ENCODE results near the gene REXO2. TPM values are rescaled to one million over a fixed set of nuclear protein-coding genes. Genes with fewer than 3 reads are reported as not detected.

Gene REXO2
- 100 to 1,000 TPM; 103 to 109 TPM for total RNA-seq
- 100 to 1,000 TPM in 1 of 2 donors, 10 to 100 TPM in 1; 96.3 to 105 TPM for polyA plus RNA-seq
- long read RNA-seq, donor 1, transcript REXO2-220 (7 exons, 1,158 nt), result major isoform, 71 of 94 reads
- long read RNA-seq, donor 1, partial matches to known transcripts, result 0 of 94 reads
- long read RNA-seq, donor 1, other reads (novel, unspliced or antisense), result 18 of 94 reads
- long read RNA-seq, donor 2, transcript REXO2-220 (7 exons, 1,158 nt), result major isoform, 38 of 46 reads
- long read RNA-seq, donor 2, partial matches to known transcripts, result 1 of 46 reads
- long read RNA-seq, donor 2, other reads (novel, unspliced or antisense), result 5 of 46 reads

DNA sequence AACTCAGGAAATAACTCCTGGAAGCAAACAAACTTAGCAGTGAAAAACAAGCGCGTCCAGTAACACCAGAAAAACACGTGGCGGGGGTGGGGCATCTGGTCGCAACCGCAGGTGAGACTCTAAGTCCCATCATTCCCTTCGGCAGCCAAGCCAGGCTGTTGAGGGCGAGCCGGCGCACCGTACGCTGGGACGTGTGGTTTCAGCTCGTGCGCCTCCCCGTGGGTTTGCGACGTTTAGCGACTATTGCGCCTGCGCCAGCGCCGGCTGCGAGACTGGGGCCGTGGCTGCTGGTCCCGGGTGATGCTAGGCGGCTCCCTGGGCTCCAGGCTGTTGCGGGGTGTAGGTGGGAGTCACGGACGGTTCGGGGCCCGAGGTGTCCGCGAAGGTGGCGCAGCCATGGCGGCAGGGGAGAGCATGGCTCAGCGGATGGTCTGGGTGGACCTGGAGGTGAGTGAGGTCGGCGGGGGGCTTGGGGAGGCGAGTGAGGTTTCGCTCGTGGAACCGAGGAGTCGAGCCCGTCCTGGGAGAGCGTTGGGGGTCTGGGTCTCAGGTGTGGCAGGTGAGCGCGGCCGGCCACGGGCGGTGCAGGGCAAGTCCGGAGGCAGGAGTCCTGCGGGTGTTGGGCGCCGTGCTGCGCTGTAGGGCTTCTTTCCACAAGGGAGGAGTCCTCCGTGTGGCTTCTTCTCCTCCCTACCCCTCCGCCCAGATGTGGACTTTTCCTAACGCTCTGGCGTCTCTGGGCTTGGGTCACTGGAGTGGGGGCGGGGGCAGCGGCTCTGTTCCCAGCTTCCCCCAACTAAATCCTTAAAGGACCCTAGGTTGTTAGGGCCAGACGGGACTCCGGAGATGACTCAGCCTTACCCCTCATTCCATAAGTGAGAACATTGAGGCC is at the start of gene REXO2:
TSS of gene REXO2 (plus strand) at position 239 of the 892 bp plus-strand sequence. CDS start at position 301, 62 bp downstream.
- Histone ChIP-seq H3K4me1 (ENCODE audit: control insufficient read depth in 1 of 2, insufficient read depth in 2 of 2, low read length in 2 of 2) (no peaks in the 10 kb centered on the region), H3K27ac (ENCODE audit: low read depth in 1 of 2, low read length in 2 of 2) (peak within 1 kb of the TSS in 1 of 2 donors; percentile 33), H3K27me3 (ENCODE audit: control insufficient read depth in 1 of 2, insufficient read depth in 2 of 2, low read length in 1 of 2) (no peaks in the 10 kb centered on the region), H3K4me3 (ENCODE audit: low read length in 2 of 2) (peak within 1 kb of the TSS; percentile 36 to 79), H3K9me3 (ENCODE audit: control insufficient read depth, low read length) (no peaks in the 10 kb centered on the region), H3K36me3 (ENCODE audit: control insufficient read depth in 1 of 2, insufficient read depth in 2 of 2, low read length in 1 of 2) (peaks cover 0 to 2% of the 10 kb centered on the region in 2 donors)
- DNase-seq (peak; percentile 97 to 99), ATAC-seq (ENCODE audit: low FRiP score) (peak; percentile 98)
- intact Hi-C loops (cut with DNase I), result loop anchor here (2.0 to 10.0 kb wide), 5 partner anchors 37 to 155 kb away; partner anchors contain the start of genes C11orf71 (in 2 of the 2) and RBM7 (in 2 of the 2)
- 0% methylated on average over 64 of the region's 64 CpGs for WGBS, 2 donors

- intact Hi-C loops (cut with DNase I), result no loop called here
- 83 to 88% methylated on average over 4 of the region's 4 CpGs for WGBS, 2 donors
- no peaks in the 10 kb centered on the region for H3K9me3 ChIP-seq (ENCODE audit: control insufficient read depth, low read length)
- no peak overlapping the region for H3K4me3 ChIP-seq (ENCODE audit: low read length in 2 of 2)
- no peaks in the 10 kb centered on the region for H3K36me3 ChIP-seq (ENCODE audit: control insufficient read depth in 1 of 2, insufficient read depth in 2 of 2, low read length in 1 of 2)
- H3K4me1 ChIP-seq (ENCODE audit: control insufficient read depth in 1 of 2, insufficient read depth in 2 of 2, low read length in 2 of 2), result no peaks in the 10 kb centered on the region
- no peak overlapping the region for H3K27ac ChIP-seq (ENCODE audit: low read depth in 1 of 2, low read length in 2 of 2)
- no peak for ATAC-seq (ENCODE audit: low FRiP score)
- DNase-seq, result no peak
- no peaks in the 10 kb centered on the region for H3K27me3 ChIP-seq (ENCODE audit: control insufficient read depth in 1 of 2, insufficient read depth in 2 of 2, low read length in 1 of 2)
Measured at GRCh38 chr11:114392735-114393667, 46.3 kb upstream of the REXO2 start.

GRCh38 chr11:114395736-114396135 is 43.5 kb upstream of the REXO2 start:
- Histone ChIP-seq H3K9me3 (ENCODE audit: control insufficient read depth, low read length) (no peaks in the 10 kb centered on the region), H3K4me1 (ENCODE audit: control insufficient read depth in 1 of 2, insufficient read depth in 2 of 2, low read length in 2 of 2) (peaks cover 0 to 4% of the 10 kb centered on the region in 2 donors), H3K27me3 (ENCODE audit: control insufficient read depth in 1 of 2, insufficient read depth in 2 of 2, low read length in 1 of 2) (no peaks in the 10 kb centered on the region), H3K4me3 (ENCODE audit: low read length in 2 of 2) (no peak overlapping the region), H3K27ac (ENCODE audit: low read depth in 1 of 2, low read length in 2 of 2) (no peak overlapping the region), H3K36me3 (ENCODE audit: control insufficient read depth in 1 of 2, insufficient read depth in 2 of 2, low read length in 1 of 2) (no peaks in the 10 kb centered on the region)
- WGBS, 2 donors, result 35 to 41% methylated on average over 3 of the region's 3 CpGs
- DNase-seq (no peak), ATAC-seq (ENCODE audit: low FRiP score) (no peak)
- intact Hi-C loops (cut with DNase I), result loop anchor here in 1 of 2 donors (5.0 kb wide), 1 partner anchor 48 kb away; no protein-coding TSS in a partner anchor

GRCh38 chr11:114396916-114397315 is 42.4 kb upstream of the REXO2 start:
- Histone ChIP-seq H3K9me3 (ENCODE audit: control insufficient read depth, low read length) (no peaks in the 10 kb centered on the region), H3K4me1 (ENCODE audit: control insufficient read depth in 1 of 2, insufficient read depth in 2 of 2, low read length in 2 of 2) (peaks cover 0 to 4% of the 10 kb centered on the region in 2 donors), H3K27ac (ENCODE audit: low read depth in 1 of 2, low read length in 2 of 2) (no peak overlapping the region), H3K27me3 (ENCODE audit: control insufficient read depth in 1 of 2, insufficient read depth in 2 of 2, low read length in 1 of 2) (no peaks in the 10 kb centered on the region), H3K4me3 (ENCODE audit: low read length in 2 of 2) (no peak overlapping the region), H3K36me3 (ENCODE audit: control insufficient read depth in 1 of 2, insufficient read depth in 2 of 2, low read length in 1 of 2) (no peaks in the 10 kb centered on the region)
- intact Hi-C loops (cut with DNase I), result loop anchor here in 1 of 2 donors (5.0 kb wide), 1 partner anchor 50 kb away; no protein-coding TSS in a partner anchor
- DNase-seq (no peak), ATAC-seq (ENCODE audit: low FRiP score) (no peak)

- no peaks in the 10 kb centered on the region for H3K36me3 ChIP-seq (ENCODE audit: control insufficient read depth in 1 of 2, insufficient read depth in 2 of 2, low read length in 1 of 2)
- WGBS, 2 donors, result 81 to 82% methylated on average over 2 of the region's 2 CpGs
- no peaks in the 10 kb centered on the region for H3K27me3 ChIP-seq (ENCODE audit: control insufficient read depth in 1 of 2, insufficient read depth in 2 of 2, low read length in 1 of 2)
- H3K4me1 ChIP-seq (ENCODE audit: control insufficient read depth in 1 of 2, insufficient read depth in 2 of 2, low read length in 2 of 2), result peaks cover 0 to 4% of the 10 kb centered on the region in 2 donors
- no peaks in the 10 kb centered on the region for H3K9me3 ChIP-seq (ENCODE audit: control insufficient read depth, low read length)
- DNase-seq (no peak), ATAC-seq (ENCODE audit: low FRiP score) (no peak)
- no peak overlapping the region for H3K4me3 ChIP-seq (ENCODE audit: low read length in 2 of 2)
- no peak overlapping the region for H3K27ac ChIP-seq (ENCODE audit: low read depth in 1 of 2, low read length in 2 of 2)
- intact Hi-C loops (cut with DNase I), result loop anchor here in 1 of 2 donors (5.0 kb wide), 1 partner anchor 50 kb away; no protein-coding TSS in a partner anchor
Measured at GRCh38 chr11:114397349-114397982, 41.8 kb upstream of the REXO2 start.

- no peak for DNase-seq
- intact Hi-C loops (cut with DNase I), result loop anchor here in 1 of 2 donors (5.0 kb wide), 1 partner anchor 51 kb away; no protein-coding TSS in a partner anchor
- H3K27me3 ChIP-seq (ENCODE audit: control insufficient read depth in 1 of 2, insufficient read depth in 2 of 2, low read length in 1 of 2), result no peaks in the 10 kb centered on the region
- no peak for ATAC-seq (ENCODE audit: low FRiP score)
- no peaks in the 10 kb centered on the region for H3K9me3 ChIP-seq (ENCODE audit: control insufficient read depth, low read length)
- no peak overlapping the region for H3K4me3 ChIP-seq (ENCODE audit: low read length in 2 of 2)
- H3K4me1 ChIP-seq (ENCODE audit: control insufficient read depth in 1 of 2, insufficient read depth in 2 of 2, low read length in 2 of 2), result peaks cover 0 to 4% of the 10 kb centered on the region in 2 donors
- 76 to 85% methylated on average over 4 of the region's 4 CpGs for WGBS, 2 donors
- no peak overlapping the region for H3K27ac ChIP-seq (ENCODE audit: low read depth in 1 of 2, low read length in 2 of 2)
- H3K36me3 ChIP-seq (ENCODE audit: control insufficient read depth in 1 of 2, insufficient read depth in 2 of 2, low read length in 1 of 2), result no peaks in the 10 kb centered on the region
Measured at GRCh38 chr11:114398303-114398920, 40.9 kb upstream of the REXO2 start.

DNA sequence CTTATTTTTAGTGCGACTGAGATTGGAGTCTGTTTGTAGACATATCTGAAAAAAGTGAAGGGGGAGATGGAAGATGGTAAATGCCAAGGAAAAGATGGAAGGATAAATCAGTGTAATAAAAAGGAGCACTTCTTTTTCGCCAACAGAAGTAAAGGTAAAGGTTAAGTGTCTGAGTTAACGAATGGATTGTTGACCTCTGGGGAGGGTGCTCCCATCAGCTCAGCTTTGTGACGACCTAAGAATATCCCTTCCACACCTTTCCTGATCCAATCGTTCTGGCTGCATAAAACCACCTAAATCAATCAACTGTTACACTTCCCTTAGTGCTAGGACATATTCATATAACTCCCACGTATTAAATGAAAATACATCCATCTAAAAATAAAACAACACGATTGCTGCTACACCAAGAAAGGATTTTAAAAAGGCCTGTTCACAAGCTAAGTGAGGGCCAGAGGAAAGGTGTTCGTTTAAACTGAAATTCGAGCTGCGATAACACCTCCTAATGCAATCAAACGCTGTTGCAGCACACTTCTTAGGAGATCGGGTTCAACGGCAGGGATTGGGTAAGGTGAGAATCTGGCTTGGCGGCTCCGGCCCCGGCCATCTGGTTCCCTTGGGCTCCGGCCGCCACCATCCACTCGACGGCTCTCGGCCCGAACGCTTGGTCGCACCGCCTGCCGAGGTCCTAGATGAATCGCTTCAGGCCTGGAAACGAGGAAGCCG is 39.6 kb upstream of the REXO2 start:
- ATAC-seq (ENCODE audit: low FRiP score) (peak; percentile 71), DNase-seq (peak in 1 of 2 donors; percentile 91)
- peak overlapping the region; percentile 1 to 3 for H3K4me3 ChIP-seq (ENCODE audit: low read length in 2 of 2)
- intact Hi-C loops (cut with DNase I), result loop anchor here (2.0 to 10.0 kb wide), 7 partner anchors 32 to 117 kb away; partner anchors contain the start of genes REXO2 (in 2 of the 2) and NNMT (in 1 of the 2)
- no peaks in the 10 kb centered on the region for H3K36me3 ChIP-seq (ENCODE audit: control insufficient read depth in 1 of 2, insufficient read depth in 2 of 2, low read length in 1 of 2)
- H3K4me1 ChIP-seq (ENCODE audit: control insufficient read depth in 1 of 2, insufficient read depth in 2 of 2, low read length in 2 of 2), result peaks cover 1 to 4% of the 10 kb centered on the region in 2 donors
- H3K27me3 ChIP-seq (ENCODE audit: control insufficient read depth in 1 of 2, insufficient read depth in 2 of 2, low read length in 1 of 2), result no peaks in the 10 kb centered on the region
- 3 to 4% methylated on average over 29 of the region's 29 CpGs for WGBS, 2 donors
- peak overlapping the region; percentile 19 to 83 for H3K27ac ChIP-seq (ENCODE audit: low read depth in 1 of 2, low read length in 2 of 2)
- H3K9me3 ChIP-seq (ENCODE audit: control insufficient read depth, low read length), result no peaks in the 10 kb centered on the region

All from aorta (tissue), 5 donors.